Measurements from ENCODE around the gene SEMA3C. TPM values are rescaled to one million over a fixed set of nuclear protein-coding genes. Genes with fewer than 3 reads are reported as not detected.
A peak's percentile ranks its signal among the peaks of the same experiment; 100 is the strongest.

SEMA3C gene
- total RNA-seq, 1 experiment from 2014 or later, result 232 TPM

DNA sequence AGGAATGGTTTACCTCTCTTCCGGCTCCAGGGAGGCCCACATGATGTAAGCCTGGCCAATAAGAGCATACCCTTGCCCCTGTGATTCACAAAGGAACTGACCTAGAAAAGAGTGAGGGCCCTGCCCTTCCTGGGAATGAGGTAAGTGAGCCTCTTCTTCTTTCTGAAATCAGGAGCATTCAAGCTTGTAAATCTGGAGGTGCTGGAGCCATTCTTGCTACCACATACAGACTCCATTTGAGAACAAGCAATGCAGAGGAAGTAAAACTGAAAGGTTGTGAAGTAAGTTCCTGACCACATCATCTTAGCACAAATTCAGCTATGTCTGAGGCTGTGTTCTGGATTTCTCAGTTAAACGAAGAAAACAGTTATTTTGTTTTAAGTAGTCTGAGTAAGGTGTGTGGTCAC lies 148.2 kb downstream of the SEMA3C start:
- Histone ChIP-seq H3K27me3 (ENCODE audit: control insufficient read depth, insufficient read depth, low read length) (no peaks in the 10 kb centered on the region), H3K4me1 (ENCODE audit: control insufficient read depth, insufficient read depth, low read length) (peaks cover 42% of the 10 kb centered on the region), H3K4me3 (ENCODE audit: low read depth in 2 of 2, low read length in 2 of 2) (no peak overlapping the region), H3K9me3 (ENCODE audit: control insufficient read depth, insufficient read depth, low read depth, low read length) (no peaks in the 10 kb centered on the region), H3K27ac (ENCODE audit: low read length) (peak overlapping the region; percentile 60), H3K36me3 (ENCODE audit: control insufficient read depth, insufficient read depth, low read length) (peaks cover 8% of the 10 kb centered on the region; the same call in 1 of the 2 replicates)
- intact Hi-C loops (cut with micrococcal nuclease; ENCODE audit: unreplicated experiment) (no loop called here), in situ Hi-C loops (cut with HindIII; ENCODE audit: low pct_unique_long_range_greater_than_20kb, low sequenced_read_pairs) (no loop called here)
- ChIA-PET POLR2A (no interaction called here), CTCF (no interaction called here)
- TF ChIP-seq SIN3A (IDR thresholded peaks at IDR 0.05; ENCODE audit: borderline replicate concordance, insufficient read depth, low read depth, low read length) (no peak), TCF7L2 (IDR thresholded peaks at IDR 0.05; ENCODE audit: low read depth, low read length) (no peak), POLR2AphosphoS5 (IDR thresholded peaks at IDR 0.05; ENCODE audit: low read depth, low read length) (no peak)
- TF ChIP-seq, protein P1, sequence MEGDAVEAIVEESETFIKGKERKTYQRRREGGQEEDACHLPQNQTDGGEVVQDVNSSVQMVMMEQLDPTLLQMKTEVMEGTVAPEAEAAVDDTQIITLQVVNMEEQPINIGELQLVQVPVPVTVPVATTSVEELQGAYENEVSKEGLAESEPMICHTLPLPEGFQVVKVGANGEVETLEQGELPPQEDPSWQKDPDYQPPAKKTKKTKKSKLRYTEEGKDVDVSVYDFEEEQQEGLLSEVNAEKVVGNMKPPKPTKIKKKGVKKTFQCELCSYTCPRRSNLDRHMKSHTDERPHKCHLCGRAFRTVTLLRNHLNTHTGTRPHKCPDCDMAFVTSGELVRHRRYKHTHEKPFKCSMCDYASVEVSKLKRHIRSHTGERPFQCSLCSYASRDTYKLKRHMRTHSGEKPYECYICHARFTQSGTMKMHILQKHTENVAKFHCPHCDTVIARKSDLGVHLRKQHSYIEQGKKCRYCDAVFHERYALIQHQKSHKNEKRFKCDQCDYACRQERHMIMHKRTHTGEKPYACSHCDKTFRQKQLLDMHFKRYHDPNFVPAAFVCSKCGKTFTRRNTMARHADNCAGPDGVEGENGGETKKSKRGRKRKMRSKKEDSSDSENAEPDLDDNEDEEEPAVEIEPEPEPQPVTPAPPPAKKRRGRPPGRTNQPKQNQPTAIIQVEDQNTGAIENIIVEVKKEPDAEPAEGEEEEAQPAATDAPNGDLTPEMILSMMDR (IDR thresholded peaks at IDR 0.05), result no peak
- ATAC-seq (0 out of 2 replicates have a peak, but pooled peaks have one; percentile 14), DNase-seq (ENCODE audit: low read depth, low spot score) (no peak)
- BruUV-seq (replicated peaks), result no TSS peak

DNA sequence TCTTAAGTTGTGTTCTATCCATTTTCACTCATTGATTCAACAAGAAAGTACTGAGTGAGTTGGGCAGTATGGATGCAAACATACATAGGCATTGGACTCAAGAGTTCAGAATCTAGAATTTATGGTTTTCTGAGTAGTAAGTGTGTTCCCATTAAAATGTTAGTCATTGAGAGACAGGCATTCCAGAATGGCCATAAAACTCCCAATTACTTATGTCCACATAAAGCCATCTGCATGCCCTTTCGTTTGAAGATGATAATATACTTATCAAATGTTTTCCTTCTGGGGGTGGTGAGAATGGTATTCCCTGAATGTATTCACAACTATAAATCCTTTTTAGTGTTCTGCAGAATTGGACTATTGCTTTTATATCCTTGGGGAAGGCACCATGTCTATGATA lies 148.8 kb downstream of the SEMA3C start:
- DNase-seq (ENCODE audit: low read depth, low spot score), result no peak
- peaks cover 38% of the 10 kb centered on the region for H3K4me1 ChIP-seq (ENCODE audit: control insufficient read depth, insufficient read depth, low read length)
- POLR2A ChIA-PET, result interaction anchor here (0.6 kb wide), 1 partner anchor 13 kb away, joined by 3 read pairs; no protein-coding TSS in a partner anchor

DNA sequence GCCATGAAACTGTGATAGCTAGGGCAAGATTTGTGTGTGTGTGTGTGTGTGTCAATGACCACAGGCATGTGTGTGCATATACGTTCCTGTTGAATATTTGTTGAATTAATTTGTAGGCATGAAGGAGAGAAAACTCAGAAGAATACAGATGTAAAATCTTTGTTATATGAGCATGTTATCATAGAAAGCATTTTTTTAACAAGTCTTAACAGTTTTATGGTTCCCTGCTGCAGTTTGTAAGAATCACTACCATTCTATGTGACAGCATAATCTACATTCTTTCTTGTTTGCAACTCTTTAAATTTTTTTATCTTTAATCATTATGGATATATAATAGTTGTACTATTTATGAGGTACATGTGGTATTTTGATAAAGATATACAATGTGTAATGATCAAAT lies 150.1 kb downstream of the SEMA3C start:
- Histone ChIP-seq H3K27me3 (ENCODE audit: control insufficient read depth, insufficient read depth, low read length) (no peaks in the 10 kb centered on the region), H3K9me3 (ENCODE audit: control insufficient read depth, insufficient read depth, low read depth, low read length) (no peaks in the 10 kb centered on the region), H3K4me3 (ENCODE audit: low read depth in 2 of 2, low read length in 2 of 2) (no peak overlapping the region), H3K4me1 (ENCODE audit: control insufficient read depth, insufficient read depth, low read length) (peaks cover 35% of the 10 kb centered on the region), H3K36me3 (ENCODE audit: control insufficient read depth, insufficient read depth, low read length) (peaks cover 19% of the 10 kb centered on the region), H3K27ac (ENCODE audit: low read length) (peak overlapping the region; percentile 49)
- ATAC-seq (no peak), DNase-seq (ENCODE audit: low read depth, low spot score) (no peak)
- in situ Hi-C loops (cut with HindIII; ENCODE audit: low pct_unique_long_range_greater_than_20kb, low sequenced_read_pairs) (no loop called here), intact Hi-C loops (cut with micrococcal nuclease; ENCODE audit: unreplicated experiment) (no loop called here)
- CTCF ChIA-PET, result no interaction called here
- TF ChIP-seq, protein P1 (IDR thresholded peaks at IDR 0.05), result no peak
- TF ChIP-seq TCF7L2 (IDR thresholded peaks at IDR 0.05; ENCODE audit: low read depth, low read length), result no peak
- TF ChIP-seq POLR2AphosphoS5 (IDR thresholded peaks at IDR 0.05; ENCODE audit: low read depth, low read length), result no peak
- TF ChIP-seq, protein P2, sequence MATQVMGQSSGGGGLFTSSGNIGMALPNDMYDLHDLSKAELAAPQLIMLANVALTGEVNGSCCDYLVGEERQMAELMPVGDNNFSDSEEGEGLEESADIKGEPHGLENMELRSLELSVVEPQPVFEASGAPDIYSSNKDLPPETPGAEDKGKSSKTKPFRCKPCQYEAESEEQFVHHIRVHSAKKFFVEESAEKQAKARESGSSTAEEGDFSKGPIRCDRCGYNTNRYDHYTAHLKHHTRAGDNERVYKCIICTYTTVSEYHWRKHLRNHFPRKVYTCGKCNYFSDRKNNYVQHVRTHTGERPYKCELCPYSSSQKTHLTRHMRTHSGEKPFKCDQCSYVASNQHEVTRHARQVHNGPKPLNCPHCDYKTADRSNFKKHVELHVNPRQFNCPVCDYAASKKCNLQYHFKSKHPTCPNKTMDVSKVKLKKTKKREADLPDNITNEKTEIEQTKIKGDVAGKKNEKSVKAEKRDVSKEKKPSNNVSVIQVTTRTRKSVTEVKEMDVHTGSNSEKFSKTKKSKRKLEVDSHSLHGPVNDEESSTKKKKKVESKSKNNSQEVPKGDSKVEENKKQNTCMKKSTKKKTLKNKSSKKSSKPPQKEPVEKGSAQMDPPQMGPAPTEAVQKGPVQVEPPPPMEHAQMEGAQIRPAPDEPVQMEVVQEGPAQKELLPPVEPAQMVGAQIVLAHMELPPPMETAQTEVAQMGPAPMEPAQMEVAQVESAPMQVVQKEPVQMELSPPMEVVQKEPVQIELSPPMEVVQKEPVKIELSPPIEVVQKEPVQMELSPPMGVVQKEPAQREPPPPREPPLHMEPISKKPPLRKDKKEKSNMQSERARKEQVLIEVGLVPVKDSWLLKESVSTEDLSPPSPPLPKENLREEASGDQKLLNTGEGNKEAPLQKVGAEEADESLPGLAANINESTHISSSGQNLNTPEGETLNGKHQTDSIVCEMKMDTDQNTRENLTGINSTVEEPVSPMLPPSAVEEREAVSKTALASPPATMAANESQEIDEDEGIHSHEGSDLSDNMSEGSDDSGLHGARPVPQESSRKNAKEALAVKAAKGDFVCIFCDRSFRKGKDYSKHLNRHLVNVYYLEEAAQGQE (IDR thresholded peaks at IDR 0.05; ENCODE audit: insufficient read depth in 1 of 2, low read depth in 2 of 2, low read length in 1 of 2), result no peak
- no peak for TF ChIP-seq SIN3A (IDR thresholded peaks at IDR 0.05; ENCODE audit: borderline replicate concordance, insufficient read depth, low read depth, low read length)
- BruUV-seq (replicated peaks), result no TSS peak
- POLR2A ChIA-PET, result no interaction called here

More for the DNA sequence above, 148.8 kb downstream of the SEMA3C start:
- Histone ChIP-seq H3K27ac (ENCODE audit: low read length) (peak overlapping the region; percentile 60), H3K27me3 (ENCODE audit: control insufficient read depth, insufficient read depth, low read length) (no peaks in the 10 kb centered on the region), H3K36me3 (ENCODE audit: control insufficient read depth, insufficient read depth, low read length) (peaks cover 8% of the 10 kb centered on the region; the same call in 1 of the 2 replicates), H3K9me3 (ENCODE audit: control insufficient read depth, insufficient read depth, low read depth, low read length) (no peaks in the 10 kb centered on the region), H3K4me3 (ENCODE audit: low read depth in 2 of 2, low read length in 2 of 2) (no peak overlapping the region)
- TF ChIP-seq, protein P2 (IDR thresholded peaks at IDR 0.05; ENCODE audit: insufficient read depth in 1 of 2, low read depth in 2 of 2, low read length in 1 of 2), result no peak
- TF ChIP-seq TCF7L2 (IDR thresholded peaks at IDR 0.05; ENCODE audit: low read depth, low read length) (peak; percentile 72), SIN3A (IDR thresholded peaks at IDR 0.05; ENCODE audit: borderline replicate concordance, insufficient read depth, low read depth, low read length) (no peak)
- peak; percentile 44 for ATAC-seq
- CTCF ChIA-PET, result no interaction called here
- in situ Hi-C loops (cut with HindIII; ENCODE audit: low pct_unique_long_range_greater_than_20kb, low sequenced_read_pairs) (no loop called here), intact Hi-C loops (cut with micrococcal nuclease; ENCODE audit: unreplicated experiment) (no loop called here)
- BruUV-seq (replicated peaks), result no TSS peak

Data from Panc1 (cell line).